HCT116 (cell line): ENCODE measurements around the gene ESRRG. TPM values are rescaled to one million over a fixed set of nuclear protein-coding genes. Genes with fewer than 3 reads are reported as not detected.

Experiments used
- ATAC-seq: fragments of 200-7000 bp; cut with Tn5 transposase; 2 replicates; pipeline ENCODE4 v1.9.1; 2020; ENCODE audit warnings: mild to moderate bottlenecking, moderate library complexity
- BruUV-seq: library from RNA; stranded (reverse); fragments of 400-500 nt; replicated peaks from 2 replicates; lab custom pipeline; 2021; lab: Mats Ljungman, UMichigan
- CTCF ChIA-PET: fragments of 300-600 bp; sonication (Branson Sonifier 250); formaldehyde crosslinking; loops from one replicate; lab custom pipeline; 2021; ENCODE audit warnings: antibody characterized with exemption; lab: Charles Lee
- POLR2A ChIA-PET: fragments of 300-600, 350-600 bp; sonication (Branson Sonifier 250); formaldehyde crosslinking; loops from one replicate; lab custom pipeline; 2021; ENCODE audit warnings: antibody characterized with exemption; lab: Charles Lee
- RAD21 ChIA-PET, 2 experiments: fragments of 300-600 bp; sonication (Branson Sonifier 250); formaldehyde crosslinking; loops; one replicate each; lab custom pipeline; 2023; ENCODE audit warnings: low total read pairs in 2 of 2; ENCODE audit not compliant: uncharacterized antibody in 2 of 2, unreplicated experiment in 2 of 2, low non-redundant PET in 1 of 2; lab: Charles Lee
- DNase-seq: peaks from one replicate; pipeline ENCODE4 v3.0.0-alpha.2; 2010; ENCODE audit warnings: low read depth, low spot score
- H2AFZ ChIP-seq: fragments of 200-600 bp; shearing (Covaris generic), sonication (generic); 2 replicates; pipeline ENCODE4 v1.6.1; 2017; ENCODE audit warnings: low read depth, mixed run types, mixed read lengths, antibody characterized with exemption, low read length; ENCODE audit not compliant: poor library complexity, severe bottlenecking
- H3K27ac ChIP-seq: 2 replicates; pipeline ENCODE4 v1.5.1; 2012; ENCODE audit warnings: low read depth, low read length
- H3K27me3 ChIP-seq: fragments of 200-600 bp; sonication (generic); 2 replicates; pipeline ENCODE4 v1.6.1; 2016; ENCODE audit warnings: mixed run types, low read length, mixed read lengths; ENCODE audit not compliant: insufficient read depth
- H3K36me3 ChIP-seq, 2 experiments: fragments of 200-500 bp in 1 of 2; fragments of 200-600 bp in 1 of 2; sonication (Bioruptor generic) in 1 of 2; sonication (generic) in 1 of 2; 2 replicates each; pipeline versions ENCODE4 v1.5.1 to v1.6.1; 2014 to 2016; ENCODE audit warnings: low read length in 2 of 2, inconsistent platforms in 1 of 2, mixed read lengths in 1 of 2, mixed run types in 1 of 2; ENCODE audit not compliant: insufficient read depth in 2 of 2, control insufficient read depth in 1 of 2
- H3K4me1 ChIP-seq, 2 experiments: fragments of 200-600 bp in 1 of 2; sonication (generic) in 1 of 2; 2 replicates each; pipeline versions ENCODE4 v1.5.1 to v1.6.1; 2012 to 2017; ENCODE audit warnings: low read length in 2 of 2, inconsistent platforms in 1 of 2, mild to moderate bottlenecking in 1 of 2, mixed read lengths in 1 of 2, mixed run types in 1 of 2, moderate library complexity in 1 of 2; ENCODE audit not compliant: insufficient read depth in 2 of 2, control insufficient read depth in 1 of 2
- H3K4me2 ChIP-seq: fragments of 200-600 bp; sonication (generic); 2 replicates; pipeline ENCODE4 v1.6.1; 2017; ENCODE audit warnings: mixed run types, low read length, mixed read lengths
- H3K4me3 ChIP-seq, 2 experiments: fragments of 200-600 bp in 1 of 2; sonication (generic) in 1 of 2; replicated peaks in 1 of 2; 2 replicates each; pipeline ENCODE4 v1.5.1; 2011 to 2016; ENCODE audit warnings: low read length in 2 of 2, control low read depth in 1 of 2, low read depth in 1 of 2, mild to moderate bottlenecking in 1 of 2, mixed read lengths in 1 of 2, mixed run types in 1 of 2
- H3K79me2 ChIP-seq: fragments of 200-600 bp; sonication (generic); 2 replicates; pipeline ENCODE4 v1.6.1; 2017; ENCODE audit warnings: mild to moderate bottlenecking, mixed run types, low read length, moderate library complexity, mixed read lengths; ENCODE audit not compliant: insufficient read depth
- H3K9ac ChIP-seq: fragments of 200-600 bp; sonication (generic); 2 replicates; pipeline ENCODE4 v1.6.1; 2016; ENCODE audit warnings: low read length, mixed read lengths
- H3K9me2 ChIP-seq: fragments of 200-600 bp; sonication (generic), shearing (Covaris generic); 2 replicates; pipeline ENCODE4 v1.6.1; 2017; ENCODE audit warnings: mixed run types, mild to moderate bottlenecking, moderate library complexity; ENCODE audit not compliant: insufficient read depth
- H3K9me3 ChIP-seq, 2 experiments: fragments of 200-500 bp in 1 of 2; fragments of 200-600 bp in 1 of 2; sonication (Bioruptor generic) in 1 of 2; sonication (generic) in 1 of 2; 2 replicates each; pipeline ENCODE4 v1.6.1; 2014 to 2017; ENCODE audit warnings: low read length in 2 of 2, mixed read lengths in 2 of 2, inconsistent platforms in 1 of 2, low read depth in 1 of 2, mild to moderate bottlenecking in 1 of 2, mixed run types in 1 of 2, moderate library complexity in 1 of 2; ENCODE audit not compliant: control insufficient read depth in 1 of 2, insufficient read depth in 1 of 2
- H4K20me1 ChIP-seq: fragments of 200-600 bp; sonication (generic), shearing (Covaris generic); 2 replicates; pipeline ENCODE4 v1.6.1; 2017; ENCODE audit warnings: mixed run types, mild to moderate bottlenecking, moderate library complexity; ENCODE audit not compliant: insufficient read depth
- ELF1 ChIP-seq: IDR thresholded peaks from 2 replicates; pipeline ENCODE4 v1.6.1; 2012; ENCODE audit warnings: low read depth, borderline replicate concordance
- FOSL1 ChIP-seq: IDR thresholded peaks from 2 replicates; pipeline ENCODE4 v1.6.1; 2012; ENCODE audit warnings: low read depth
- JUND ChIP-seq: IDR thresholded peaks from 2 replicates; pipeline ENCODE4 v1.6.1; 2012
- RAD21 ChIP-seq: IDR thresholded peaks from 2 replicates; pipeline ENCODE4 v1.6.1; 2012; ENCODE audit warnings: low read depth, mild to moderate bottlenecking
- SIN3A ChIP-seq: IDR thresholded peaks from 2 replicates; pipeline ENCODE4 v1.6.1; 2012; ENCODE audit warnings: low read depth
- SP1 ChIP-seq: IDR thresholded peaks from 2 replicates; pipeline ENCODE4 v1.6.1; 2012; ENCODE audit warnings: low read depth
- ZBTB33 ChIP-seq: IDR thresholded peaks from 2 replicates; pipeline ENCODE4 v1.6.1; 2011; ENCODE audit warnings: mild to moderate bottlenecking, low read length, moderate library complexity; ENCODE audit not compliant: insufficient replicate concordance; ENCODE audit errors: extremely low read depth
- ZFX ChIP-seq: fragments of 450-650 bp; IDR thresholded peaks from 2 replicates; pipeline ENCODE4 v1.6.1; 2017
- intact Hi-C: fragments of 100-400 bp; cut with micrococcal nuclease; formaldehyde crosslinking; loops from 2 replicates; pipeline ENCODE4 v1.10.0; 2022
- total RNA-seq: library from RNA; stranded (reverse); gene quantifications from one replicate; pipeline ENCODE4 v1.2.1, GENCODE V29; 2021; ENCODE audit not compliant: unreplicated experiment

The ESRRG gene
- total RNA-seq, 1 experiment from 2014 or later: not detected

- no peak overlapping the region for H3K4me2 ChIP-seq
- ATAC-seq: no peak
- no peak overlapping the region for H3K27ac ChIP-seq
Measured at GRCh38 chr1:216528816-216529215, 194.4 kb downstream of the ESRRG start.

More at GRCh38 chr1:216528816-216529215, 194.4 kb downstream of the ESRRG start:
- Histone ChIP-seq H3K4me3 (no peak overlapping the region), H3K9me3 (peaks cover 0 to 7% of the 10 kb centered on the region in 2 experiments; a peak in 1 of 4 replicates), H3K79me2 (no peaks in the 10 kb centered on the region), H2AFZ (no peak overlapping the region), H3K9ac (no peak overlapping the region), H3K36me3 (no peaks in the 10 kb centered on the region), H4K20me1 (no peaks in the 10 kb centered on the region), H3K27me3 (no peaks in the 10 kb centered on the region), H3K9me2 (no peaks in the 10 kb centered on the region), H3K4me1 (no peaks in the 10 kb centered on the region)
- BruUV-seq: no TSS peak
- POLR2A ChIA-PET: no interaction called here
- no peak for DNase-seq
- intact Hi-C loops: no loop called here
- TF ChIP-seq ELF1 (no peak), SIN3A (no peak), JUND (no peak), FOSL1 (no peak), ZFX (no peak), RAD21 (no peak), SP1 (no peak), ZBTB33 (no peak)
- RAD21 ChIA-PET: no interaction called here
- CTCF ChIA-PET: no interaction called here
